Caco-2 (cell line): ENCODE measurements around the gene ZSCAN25. TPM values are rescaled to one million over a fixed set of nuclear protein-coding genes. Genes with fewer than 3 reads are reported as not detected.

Experiments
- BruUV-seq: library from RNA; stranded (reverse); fragments of 400-500 nt; replicated peaks from 2 replicates; lab custom pipeline; 2021; lab: Mats Ljungman, UMichigan
- CTCF ChIA-PET: fragments of 300-600 bp; sonication (Branson Sonifier 250); formaldehyde crosslinking; loops from one replicate; lab custom pipeline; 2022; ENCODE audit warnings: antibody characterized with exemption; lab: Charles Lee
- POLR2A ChIA-PET: fragments of 300-600 bp; sonication (Branson Sonifier 250); formaldehyde crosslinking; loops from one replicate; lab custom pipeline; 2022; ENCODE audit warnings: antibody characterized with exemption; lab: Charles Lee
- DNase-seq, 2 experiments: peaks; one replicate each; pipeline versions ENCODE4 v3.0.0 to v3.0.0-alpha.2; 2020 to 2022
- H3K27me3 ChIP-seq: replicated peaks from 2 replicates; pipeline ENCODE4 v1.6.0; 2011; ENCODE audit warnings: low read length; ENCODE audit not compliant: control insufficient read depth, insufficient read depth
- H3K36me3 ChIP-seq: 2 replicates; pipeline ENCODE4 v1.5.1; 2011; ENCODE audit warnings: low read length; ENCODE audit not compliant: control insufficient read depth, insufficient read depth
- H3K4me1 ChIP-seq: fragments of 250-450 bp; sonication (Bioruptor Pico); 2 replicates; pipeline ENCODE4 v1.5.1; 2020; ENCODE audit warnings: mild to moderate bottlenecking
- H3K4me3 ChIP-seq: 2 replicates; pipeline ENCODE4 v1.5.1; 2011; ENCODE audit warnings: low read depth, mild to moderate bottlenecking, control low read depth, low read length
- H3K9me3 ChIP-seq: fragments of 250-450 bp; sonication (Bioruptor Pico); 2 replicates; pipeline ENCODE4 v1.5.1; 2020; ENCODE audit warnings: mild to moderate bottlenecking, moderate library complexity
- H3K27ac Mint-ChIP-seq: one replicate; pipeline ENCODE4 v1.8.0; 2022; ENCODE audit warnings: mixed read lengths; ENCODE audit not compliant: unreplicated experiment
- H3K27me3 Mint-ChIP-seq: one replicate; pipeline ENCODE4 v1.8.0; 2022; ENCODE audit warnings: mixed read lengths; ENCODE audit not compliant: insufficient read depth, unreplicated experiment
- H3K36me3 Mint-ChIP-seq: one replicate; pipeline ENCODE4 v1.8.0; 2022; ENCODE audit warnings: mild to moderate bottlenecking, mixed read lengths; ENCODE audit not compliant: insufficient read depth, unreplicated experiment
- H3K4me1 Mint-ChIP-seq: one replicate; pipeline ENCODE4 v1.8.0; 2022; ENCODE audit warnings: low read depth, mixed read lengths; ENCODE audit not compliant: unreplicated experiment
- H3K4me3 Mint-ChIP-seq: one replicate; pipeline ENCODE4 v1.8.0; 2022; ENCODE audit warnings: mild to moderate bottlenecking, moderate library complexity, mixed read lengths; ENCODE audit not compliant: unreplicated experiment
- H3K9me3 Mint-ChIP-seq: one replicate; pipeline ENCODE4 v1.8.0; 2022; ENCODE audit warnings: mixed read lengths; ENCODE audit not compliant: unreplicated experiment
- CTCF ChIP-seq, 2 experiments: fragments of 200-600 bp in 1 of 2; IDR thresholded peaks; 1 replicate in 1 of 2; 2 replicates in 1 of 2; pipeline versions ENCODE4 v1.5.1 to v1.8.0; 2011 to 2022; ENCODE audit warnings: antibody characterized with exemption in 1 of 2, control low read depth in 1 of 2, inconsistent platforms in 1 of 2, low read depth in 1 of 2, low read length in 1 of 2, mild to moderate bottlenecking in 1 of 2, moderate library complexity in 1 of 2; ENCODE audit not compliant: insufficient read depth in 1 of 2, severe bottlenecking in 1 of 2, unreplicated experiment in 1 of 2
- intact Hi-C: fragments of 100-400 bp; cut with micrococcal nuclease; formaldehyde crosslinking; loops from one replicate; pipeline ENCODE4 v1.10.0; 2022; ENCODE audit not compliant: unreplicated experiment
- total RNA-seq: library from RNA; stranded (reverse); gene quantifications from 2 replicates; pipeline ENCODE4 v1.2.3, GENCODE V29; 2022

Gene ZSCAN25
- total RNA-seq, 1 experiment from 2014 or later: 21.2 TPM

- Mint-ChIP-seq H3K27ac (no peak overlapping the region), H3K4me3 (no peak overlapping the region), H3K27me3 (no peaks in the 10 kb centered on the region), H3K4me1 (no peaks in the 10 kb centered on the region), H3K36me3 (peaks cover 93% of the 10 kb centered on the region), H3K9me3 (no peaks in the 10 kb centered on the region)
- no peaks in the 10 kb centered on the region for H3K27me3 ChIP-seq
- no peak for DNase-seq
- peaks cover 6% of the 10 kb centered on the region for H3K36me3 ChIP-seq
- H3K4me1 ChIP-seq: no peaks in the 10 kb centered on the region
- POLR2A ChIA-PET: no interaction called here
- intact Hi-C loops: no loop called here
- no TSS peak for BruUV-seq
- no peak overlapping the region for H3K4me3 ChIP-seq
- TF ChIP-seq CTCF (IDR thresholded peaks at IDR 0.05; ENCODE audit: insufficient read depth in 1 of 2, low read depth in 1 of 2, low read length in 1 of 2, severe bottlenecking in 1 of 2, unreplicated experiment in 1 of 2): no peak
- CTCF ChIA-PET: no interaction called here
- H3K9me3 ChIP-seq: no peaks in the 10 kb centered on the region
Measured at GRCh38 chr7:99627513-99627912, 10.8 kb downstream of the ZSCAN25 start.

- no peaks in the 10 kb centered on the region for H3K27me3 ChIP-seq
- no peak for DNase-seq
- no peak overlapping the region for H3K4me3 Mint-ChIP-seq
- no peaks in the 10 kb centered on the region for H3K9me3 Mint-ChIP-seq
- peaks cover 3% of the 10 kb centered on the region for H3K36me3 ChIP-seq
- ChIA-PET CTCF (interaction anchor here (0.5 kb wide), 1 partner anchor 438 kb away, joined by 4 read pairs; no protein-coding TSS in a partner anchor), POLR2A (no interaction called here)
- no peaks in the 10 kb centered on the region for H3K27me3 Mint-ChIP-seq
- H3K36me3 Mint-ChIP-seq: peaks cover 81% of the 10 kb centered on the region
- TF ChIP-seq CTCF (IDR thresholded peaks at IDR 0.05; ENCODE audit: insufficient read depth in 1 of 2, low read depth in 1 of 2, low read length in 1 of 2, severe bottlenecking in 1 of 2, unreplicated experiment in 1 of 2): no peak
- H3K4me1 ChIP-seq: no peaks in the 10 kb centered on the region
- H3K27ac Mint-ChIP-seq: no peak overlapping the region
- no peak overlapping the region for H3K4me3 ChIP-seq
- H3K4me1 Mint-ChIP-seq: no peaks in the 10 kb centered on the region
- BruUV-seq: no TSS peak
- no peaks in the 10 kb centered on the region for H3K9me3 ChIP-seq
- intact Hi-C loops: no loop called here
Measured at GRCh38 chr7:99628471-99629465, 12.0 kb downstream of the ZSCAN25 start.

GRCh38 chr7:99629643-99630042 is 12.9 kb downstream of the ZSCAN25 start:
- POLR2A ChIA-PET: no interaction called here
- H3K27me3 Mint-ChIP-seq: no peaks in the 10 kb centered on the region
- TF ChIP-seq CTCF (IDR thresholded peaks at IDR 0.05; ENCODE audit: insufficient read depth in 1 of 2, low read depth in 1 of 2, low read length in 1 of 2, severe bottlenecking in 1 of 2, unreplicated experiment in 1 of 2): no peak
- no peak overlapping the region for H3K4me3 ChIP-seq
- no peaks in the 10 kb centered on the region for H3K27me3 ChIP-seq
- CTCF ChIA-PET: no interaction called here
- no peak for DNase-seq
- peaks cover 2% of the 10 kb centered on the region for H3K36me3 ChIP-seq
- intact Hi-C loops: loop anchor here (5.0 kb wide), 1 partner anchor 103 kb away; no protein-coding TSS in a partner anchor
- BruUV-seq: no TSS peak
- H3K9me3 Mint-ChIP-seq: no peaks in the 10 kb centered on the region
- H3K4me1 Mint-ChIP-seq: no peaks in the 10 kb centered on the region
- no peak overlapping the region for H3K4me3 Mint-ChIP-seq
- no peak overlapping the region for H3K27ac Mint-ChIP-seq
- peaks cover 72% of the 10 kb centered on the region for H3K36me3 Mint-ChIP-seq
- no peaks in the 10 kb centered on the region for H3K4me1 ChIP-seq
- H3K9me3 ChIP-seq: no peaks in the 10 kb centered on the region
